ENCODE results near the gene CDH13.

CDH13 gene

GRCh38 chr16:83806036-83806435 is 1179.3 kb downstream of the CDH13 start (continued):
- TF ChIP-seq ZNF660 (tag by site-specific recombination; IDR thresholded peaks at IDR 0.05) (no peak), PRDM1 (tag by site-specific recombination; IDR thresholded peaks at IDR 0.05) (no peak)

DNA sequence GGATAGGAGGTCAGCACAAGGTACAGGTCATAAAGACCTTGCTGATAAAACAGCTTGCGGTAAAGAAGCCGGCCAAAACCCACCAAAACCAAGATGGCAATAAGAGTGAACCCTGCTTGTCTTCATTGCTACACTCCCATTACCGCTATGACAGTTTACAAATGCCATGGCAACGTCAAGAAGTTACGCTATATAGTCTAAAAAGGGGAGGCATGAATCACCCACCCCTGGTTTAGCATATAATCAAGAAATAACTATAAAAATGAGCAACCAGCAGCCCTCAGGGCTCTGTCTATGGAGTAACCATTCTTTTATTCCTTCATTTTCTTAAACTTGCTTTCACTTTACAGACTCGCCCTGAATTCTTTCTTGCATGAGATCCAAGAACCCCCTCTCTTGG is 1180.0 kb downstream of the CDH13 start:
- CTCF ChIA-PET: no interaction called here
- peaks cover 5% of the 10 kb centered on the region; the same call in 1 of the 2 replicates for H3K4me1 ChIP-seq (ENCODE audit: control insufficient read depth, insufficient read depth, low read length)
- no peak overlapping the region for H3K27ac ChIP-seq (ENCODE audit: extremely low read depth, low read depth, low read length)
- peaks cover 6 to 19% of the 10 kb centered on the region in 2 experiments for H3K36me3 ChIP-seq (ENCODE audit: control insufficient read depth in 2 of 2, insufficient read depth in 1 of 2, low read length in 2 of 2)
- no peak overlapping the region for H3K4me3 ChIP-seq (ENCODE audit: low read depth, low read length)
- POLR2A ChIA-PET: no interaction called here
- H3K9me3 ChIP-seq (ENCODE audit: control insufficient read depth, insufficient read depth, low read depth, low read length): no peaks in the 10 kb centered on the region
- TF ChIP-seq TSHZ1 (tag by site-specific recombination; IDR thresholded peaks at IDR 0.05; ENCODE audit: borderline replicate concordance) (no peak), ZEB2 (tag by site-specific recombination; IDR thresholded peaks at IDR 0.05) (no peak), OVOL3 (tag by site-specific recombination; IDR thresholded peaks at IDR 0.05) (no peak), ZNF548 (tag by site-specific recombination; IDR thresholded peaks at IDR 0.05) (no peak), ZNF274 (IDR thresholded peaks at IDR 0.05; ENCODE audit: low read length) (no peak), ZNF274 (tag by site-specific recombination; IDR thresholded peaks at IDR 0.05; ENCODE audit: borderline replicate concordance) (no peak)
- TF ChIP-seq, protein P1, sequence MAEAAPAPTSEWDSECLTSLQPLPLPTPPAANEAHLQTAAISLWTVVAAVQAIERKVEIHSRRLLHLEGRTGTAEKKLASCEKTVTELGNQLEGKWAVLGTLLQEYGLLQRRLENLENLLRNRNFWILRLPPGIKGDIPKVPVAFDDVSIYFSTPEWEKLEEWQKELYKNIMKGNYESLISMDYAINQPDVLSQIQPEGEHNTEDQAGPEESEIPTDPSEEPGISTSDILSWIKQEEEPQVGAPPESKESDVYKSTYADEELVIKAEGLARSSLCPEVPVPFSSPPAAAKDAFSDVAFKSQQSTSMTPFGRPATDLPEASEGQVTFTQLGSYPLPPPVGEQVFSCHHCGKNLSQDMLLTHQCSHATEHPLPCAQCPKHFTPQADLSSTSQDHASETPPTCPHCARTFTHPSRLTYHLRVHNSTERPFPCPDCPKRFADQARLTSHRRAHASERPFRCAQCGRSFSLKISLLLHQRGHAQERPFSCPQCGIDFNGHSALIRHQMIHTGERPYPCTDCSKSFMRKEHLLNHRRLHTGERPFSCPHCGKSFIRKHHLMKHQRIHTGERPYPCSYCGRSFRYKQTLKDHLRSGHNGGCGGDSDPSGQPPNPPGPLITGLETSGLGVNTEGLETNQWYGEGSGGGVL (tag by site-specific recombination; IDR thresholded peaks at IDR 0.05): no peak
- TF ChIP-seq, protein P2, sequence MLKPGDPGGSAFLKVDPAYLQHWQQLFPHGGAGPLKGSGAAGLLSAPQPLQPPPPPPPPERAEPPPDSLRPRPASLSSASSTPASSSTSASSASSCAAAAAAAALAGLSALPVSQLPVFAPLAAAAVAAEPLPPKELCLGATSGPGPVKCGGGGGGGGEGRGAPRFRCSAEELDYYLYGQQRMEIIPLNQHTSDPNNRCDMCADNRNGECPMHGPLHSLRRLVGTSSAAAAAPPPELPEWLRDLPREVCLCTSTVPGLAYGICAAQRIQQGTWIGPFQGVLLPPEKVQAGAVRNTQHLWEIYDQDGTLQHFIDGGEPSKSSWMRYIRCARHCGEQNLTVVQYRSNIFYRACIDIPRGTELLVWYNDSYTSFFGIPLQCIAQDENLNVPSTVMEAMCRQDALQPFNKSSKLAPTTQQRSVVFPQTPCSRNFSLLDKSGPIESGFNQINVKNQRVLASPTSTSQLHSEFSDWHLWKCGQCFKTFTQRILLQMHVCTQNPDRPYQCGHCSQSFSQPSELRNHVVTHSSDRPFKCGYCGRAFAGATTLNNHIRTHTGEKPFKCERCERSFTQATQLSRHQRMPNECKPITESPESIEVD (tag by site-specific recombination; IDR thresholded peaks at IDR 0.05): no peak

- H3K4me3 ChIP-seq (ENCODE audit: low read depth, low read length): no peak overlapping the region
- no peak overlapping the region for H3K27ac ChIP-seq (ENCODE audit: extremely low read depth, low read depth, low read length)
- peaks cover 6 to 25% of the 10 kb centered on the region in 2 experiments for H3K36me3 ChIP-seq (ENCODE audit: control insufficient read depth in 2 of 2, insufficient read depth in 1 of 2, low read length in 2 of 2)
- TF ChIP-seq MEIS1 (CRISPR knock-in tag; IDR thresholded peaks at IDR 0.05; ENCODE audit: borderline replicate concordance): no peak
- no peak for TF ChIP-seq KLF7 (tag by site-specific recombination; IDR thresholded peaks at IDR 0.05; ENCODE audit: borderline replicate concordance)
- TF ChIP-seq ZNF768 (tag by site-specific recombination; IDR thresholded peaks at IDR 0.05): no peak
- peaks cover 5% of the 10 kb centered on the region; the same call in 1 of the 2 replicates for H3K4me1 ChIP-seq (ENCODE audit: control insufficient read depth, insufficient read depth, low read length)
- no peaks in the 10 kb centered on the region for H3K9me3 ChIP-seq (ENCODE audit: control insufficient read depth, insufficient read depth, low read depth, low read length)
- POLR2A ChIA-PET: interaction anchor here (1.1 kb wide), 1 partner anchor 207 kb away, joined by 4 read pairs; no protein-coding TSS in a partner anchor
- CTCF ChIA-PET: no interaction called here
Observed at GRCh38 chr16:83807327-83807709, 1180.5 kb downstream of the CDH13 start.

All from HEK293 (cell line).